Endothelial cell of hepatic sinusoid (primary cell): ENCODE data around the gene UNG.

ENCODE experiments used
- in situ Hi-C: cut with HindIII; loops from 2 replicates; pipeline ENCODE4 v1.10.0; 2017; ENCODE audit warnings: low sequenced_read_pairs

The UNG gene

DNA sequence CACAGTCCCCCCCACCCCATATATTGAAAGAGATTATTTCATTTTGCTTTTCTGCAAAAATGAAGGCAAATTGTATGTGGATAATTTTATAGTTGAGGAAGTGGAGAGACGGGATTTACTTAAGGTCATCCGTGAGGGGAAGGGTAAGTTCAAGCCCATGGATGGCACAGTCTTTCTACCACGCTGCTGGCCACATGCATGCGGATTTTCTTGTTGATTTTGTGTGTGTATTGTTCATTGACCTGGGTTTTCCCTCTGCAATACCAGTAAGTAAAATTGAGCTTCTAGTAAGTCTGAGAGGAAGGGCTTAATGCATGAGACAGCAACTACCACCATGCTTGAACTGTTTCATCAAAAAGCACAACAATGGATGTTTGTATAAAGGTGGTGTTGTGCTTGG, 54.1 kb downstream of the UNG start:
- in situ Hi-C loops = no loop called here

DNA sequence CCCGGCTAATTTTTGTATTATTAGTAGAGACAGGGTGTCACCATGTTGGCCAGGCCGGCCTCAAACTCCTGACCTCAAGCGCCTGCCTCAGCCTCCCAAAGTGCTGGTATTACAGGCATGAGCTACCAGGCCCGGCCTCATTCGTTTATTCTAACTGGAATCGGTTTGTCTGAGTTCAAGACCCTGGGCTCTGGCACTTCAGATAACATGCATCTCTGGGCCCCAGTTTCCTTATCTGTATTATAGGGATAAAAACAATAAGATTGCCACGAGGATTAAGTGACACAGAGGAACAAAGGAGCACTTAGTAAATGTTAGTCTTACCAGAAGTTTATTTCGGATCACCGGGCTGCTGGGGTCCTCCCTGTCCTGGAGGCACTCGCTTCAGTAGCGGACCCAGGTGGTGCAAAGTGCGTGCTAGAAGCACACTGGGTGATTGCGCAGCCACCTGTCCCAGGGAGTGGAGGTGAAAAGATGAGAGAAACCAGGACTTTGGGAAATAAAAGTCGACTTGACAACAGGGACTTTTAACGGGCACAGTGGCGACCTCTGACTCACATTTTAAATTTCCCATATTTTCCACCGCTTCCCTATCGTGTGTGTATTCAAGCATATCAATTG, 56.5 kb downstream of the UNG start:
- in situ Hi-C loops = no loop called here

DNA sequence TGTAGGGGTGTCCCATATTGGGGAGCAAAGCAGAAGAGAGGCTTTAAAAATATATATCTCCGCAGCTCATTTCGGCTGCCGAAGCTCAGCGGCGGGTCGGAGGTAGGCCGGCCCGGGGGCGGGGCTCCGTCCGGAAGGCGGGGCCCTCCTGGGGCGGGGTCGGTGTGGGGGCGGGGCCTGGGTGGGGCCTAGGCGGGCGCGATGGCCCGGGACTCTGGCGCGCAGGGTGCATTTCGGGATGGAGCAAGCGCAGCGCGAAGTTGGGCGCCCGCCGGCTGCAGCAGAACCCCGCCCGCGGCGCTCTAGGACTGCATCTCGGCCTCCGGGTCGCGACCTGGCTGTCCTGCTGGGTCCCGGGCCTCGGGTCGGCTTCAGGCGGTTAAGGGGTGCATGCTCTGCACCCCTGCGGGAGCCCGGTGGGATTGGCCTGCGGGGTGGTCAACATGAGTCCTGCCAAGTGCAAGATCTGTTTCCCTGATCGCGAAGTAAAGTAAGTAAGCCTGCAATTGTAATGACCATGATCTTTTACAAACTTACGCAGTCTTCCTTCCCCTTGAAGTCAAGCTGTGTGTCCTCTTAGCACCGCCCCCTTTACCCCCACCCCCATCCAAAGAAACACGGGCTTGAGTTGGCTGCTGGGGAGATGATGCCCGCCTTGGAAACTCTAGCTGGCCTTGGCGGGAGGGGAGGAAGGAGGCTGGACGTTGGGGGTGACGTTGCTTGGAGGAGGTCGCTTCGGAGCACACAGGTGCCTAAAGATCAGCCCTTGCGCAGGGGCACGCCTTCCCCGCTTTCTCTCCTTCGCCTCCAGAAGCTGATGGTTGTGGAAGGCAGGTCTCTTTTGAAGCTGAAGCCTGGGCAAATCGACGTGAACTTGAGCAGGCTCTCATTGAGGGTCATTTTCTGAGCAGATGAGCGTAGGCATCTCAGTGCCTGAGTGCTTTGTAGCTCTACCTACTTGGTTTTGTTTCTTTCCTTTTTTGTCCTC, 57.3 kb downstream of the UNG start:
- in situ Hi-C loops = no loop called here

DNA sequence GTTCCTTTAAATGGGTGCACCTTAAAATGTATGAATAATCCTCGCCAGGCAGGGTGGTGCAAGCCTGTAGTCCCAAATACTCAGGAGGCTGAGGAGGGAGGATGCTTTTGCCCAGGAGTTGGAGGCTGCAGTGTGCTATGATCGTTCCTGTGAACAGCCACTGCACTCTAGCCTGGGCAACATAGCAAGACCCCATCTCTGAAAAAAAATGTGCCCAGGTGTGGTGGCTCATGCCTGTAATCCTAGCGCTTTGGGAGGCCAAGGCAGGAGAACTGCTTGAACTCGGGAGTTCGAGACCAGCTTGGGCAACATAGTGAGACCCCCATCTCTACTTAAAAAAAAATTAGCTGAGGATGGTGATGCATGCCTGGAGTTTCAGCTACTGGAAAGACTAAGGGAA, 58.6 kb downstream of the UNG start:
- in situ Hi-C loops = no loop called here

DNA sequence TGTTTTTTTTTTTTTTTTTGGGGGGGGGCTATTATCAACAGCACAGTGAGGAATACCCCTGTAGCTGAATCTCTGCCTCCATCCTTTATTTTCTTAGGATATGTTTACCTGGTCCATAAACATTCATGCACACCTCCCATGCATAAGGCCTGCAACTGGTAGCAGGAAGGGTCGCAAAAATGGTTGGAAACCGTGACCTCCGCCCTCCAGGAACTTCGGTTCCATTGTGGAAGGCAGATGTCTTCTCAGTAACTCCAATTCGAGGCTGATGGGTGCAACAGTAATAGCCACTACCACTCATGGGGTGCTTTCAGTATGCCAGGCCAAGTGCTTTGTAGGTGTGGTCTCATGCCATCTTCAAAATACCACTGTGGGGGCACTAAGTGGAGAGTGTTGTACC, 59.2 kb downstream of the UNG start:
- in situ Hi-C loops = no loop called here

DNA sequence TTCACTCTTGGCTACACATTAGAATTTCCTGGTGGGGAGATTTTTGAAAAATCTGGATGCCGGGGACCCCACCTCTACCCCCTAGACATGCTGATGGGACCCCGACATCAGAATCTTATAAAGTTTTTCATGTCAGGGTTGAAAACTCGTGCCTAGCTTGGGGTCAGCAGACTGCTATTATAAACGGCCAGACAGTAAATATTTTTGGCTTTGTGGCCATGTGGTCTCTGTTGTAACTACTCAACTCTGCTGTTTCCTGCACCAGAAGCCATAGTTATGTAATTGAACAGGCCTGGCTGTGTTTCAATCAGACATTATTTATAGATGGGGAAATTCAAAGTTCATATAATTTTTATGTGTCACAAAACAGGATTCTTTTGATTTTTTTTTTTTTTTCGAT, 60.6 kb downstream of the UNG start:
- in situ Hi-C loops = no loop called here

DNA sequence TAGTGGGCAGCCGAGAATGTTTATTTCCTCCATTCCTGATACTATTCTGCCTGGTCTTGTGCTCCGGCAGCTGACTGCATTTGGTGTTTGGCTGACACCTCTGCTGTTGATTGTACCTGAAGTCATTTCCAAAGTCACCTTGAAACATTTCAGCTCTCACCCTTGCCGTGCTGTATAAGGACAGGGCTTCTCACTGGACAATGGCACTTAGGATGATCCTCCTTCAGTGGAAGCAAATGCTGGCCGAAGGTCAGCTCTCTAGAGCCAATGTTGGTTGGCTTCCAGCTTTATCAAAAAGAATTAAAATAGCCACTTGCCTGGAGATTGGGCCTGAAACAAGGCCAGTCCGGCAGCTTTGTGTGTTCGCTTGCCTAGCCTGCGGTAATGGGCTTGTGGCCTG, 63.0 kb downstream of the UNG start:
- in situ Hi-C loops = no loop called here
